Astrocyte of the hippocampus (primary cell): Measurements from ENCODE around the gene SAMM50.

Experiments used
- DNase-seq: peaks from one replicate; pipeline ENCODE4 v3.0.0; 2011; ENCODE audit warnings: low read depth, low spot score

The SAMM50 gene

GRCh38 chr22:43955040-43955882 is at the start of gene SAMM50:
Gene SAMM50 (plus strand): TSS chr22:43955442. CDS start chr22:43955578, 136 bp downstream.
- peak; percentile 96 for DNase-seq

DNA sequence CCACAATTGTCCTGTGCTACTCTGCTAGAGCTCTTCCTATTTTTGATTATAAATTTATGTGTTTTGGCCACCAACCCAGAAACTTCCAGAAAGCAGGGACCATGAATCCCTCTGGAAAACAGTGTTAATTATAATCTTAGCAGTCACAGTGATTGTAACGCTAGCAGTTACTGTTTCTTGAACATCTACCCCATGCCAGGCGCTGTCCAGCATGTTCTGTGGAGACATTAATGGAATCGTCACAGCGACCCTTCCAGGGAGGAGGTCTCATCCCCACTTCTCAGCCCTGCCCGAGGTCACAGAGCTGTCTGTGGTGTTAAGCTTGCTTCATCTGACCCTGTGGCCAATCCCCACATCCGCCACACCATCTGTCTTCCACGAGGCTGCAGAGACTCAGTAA is 49.6 kb upstream of the SAMM50 start:
- no peak for DNase-seq

DNA sequence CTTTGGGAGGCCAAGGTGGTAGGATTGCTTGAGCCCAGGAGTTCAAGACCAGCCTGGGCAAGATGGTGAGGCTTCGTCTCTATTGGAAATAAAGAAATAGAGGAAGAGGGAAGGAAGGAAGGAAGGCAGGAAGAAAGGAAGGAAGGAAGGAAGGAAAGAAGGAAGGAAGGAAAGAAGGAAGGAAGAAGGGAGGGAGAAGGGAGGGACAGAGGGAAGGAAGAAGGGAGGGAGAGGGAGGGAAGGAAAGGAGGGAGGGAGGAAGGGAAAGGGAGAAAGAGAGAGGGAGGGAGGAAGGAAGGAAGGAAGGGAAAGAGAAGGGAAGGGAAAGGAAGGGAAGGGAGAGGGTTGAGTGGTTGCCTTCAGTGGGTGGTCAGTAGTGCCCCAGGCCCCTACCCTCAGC is 45.5 kb upstream of the SAMM50 start:
- DNase-seq = no peak

DNA sequence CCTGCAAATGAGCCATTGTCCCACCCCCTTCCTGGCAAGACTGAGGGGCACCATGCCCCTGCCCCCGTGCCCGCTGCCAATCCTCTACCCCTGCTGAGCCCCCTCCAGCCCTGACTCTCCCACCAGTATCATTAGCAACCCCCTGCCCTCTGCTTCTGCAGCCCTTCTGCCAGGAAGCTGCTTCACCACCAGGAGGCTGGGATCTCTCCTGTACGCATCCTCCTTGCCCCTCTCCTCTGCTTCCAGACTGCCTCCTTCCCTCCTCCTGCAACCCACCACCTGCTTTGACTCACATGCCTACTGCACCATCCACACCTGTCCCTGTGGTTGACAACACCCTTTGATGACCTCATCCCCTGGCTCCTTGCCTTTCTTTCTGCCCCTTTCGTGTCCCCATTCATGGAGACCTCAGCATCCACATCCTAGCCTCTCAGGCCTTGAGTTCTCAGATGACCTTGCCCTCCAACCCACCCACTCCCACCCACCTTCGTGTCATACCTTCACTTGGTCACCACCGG is 45.0 kb upstream of the SAMM50 start:
- DNase-seq = no peak

- no peak for DNase-seq
Measured at GRCh38 chr22:43911351-43911750, 43.9 kb upstream of the SAMM50 start.

- DNase-seq = no peak
Measured at GRCh38 chr22:43917521-43917920, 37.7 kb upstream of the SAMM50 start.

GRCh38 chr22:43919106-43919973 is 35.9 kb upstream of the SAMM50 start:
- peak; percentile 57 for DNase-seq

GRCh38 chr22:43921370-43921769 is 33.9 kb upstream of the SAMM50 start:
- DNase-seq = peak; percentile 91

DNA sequence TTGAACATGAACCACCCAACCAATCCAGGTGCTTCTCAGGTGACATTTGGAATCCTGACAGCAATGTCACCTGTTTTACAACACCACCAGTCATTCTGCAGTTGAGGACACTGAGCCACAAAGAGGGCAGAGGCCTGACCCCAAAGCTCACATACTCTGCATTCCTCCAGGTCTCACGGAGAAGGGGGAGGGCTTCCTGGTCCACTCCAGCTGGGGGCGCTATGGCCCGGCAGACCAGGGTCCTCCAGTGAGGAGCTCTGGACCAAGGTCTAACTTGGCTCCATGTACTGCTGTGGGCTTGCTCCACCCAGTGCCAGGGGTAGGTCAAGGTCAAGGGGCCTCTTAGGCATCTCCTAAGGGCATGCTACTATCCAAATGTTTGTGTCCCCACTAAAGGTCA is 33.1 kb upstream of the SAMM50 start:
- DNase-seq = no peak

DNA sequence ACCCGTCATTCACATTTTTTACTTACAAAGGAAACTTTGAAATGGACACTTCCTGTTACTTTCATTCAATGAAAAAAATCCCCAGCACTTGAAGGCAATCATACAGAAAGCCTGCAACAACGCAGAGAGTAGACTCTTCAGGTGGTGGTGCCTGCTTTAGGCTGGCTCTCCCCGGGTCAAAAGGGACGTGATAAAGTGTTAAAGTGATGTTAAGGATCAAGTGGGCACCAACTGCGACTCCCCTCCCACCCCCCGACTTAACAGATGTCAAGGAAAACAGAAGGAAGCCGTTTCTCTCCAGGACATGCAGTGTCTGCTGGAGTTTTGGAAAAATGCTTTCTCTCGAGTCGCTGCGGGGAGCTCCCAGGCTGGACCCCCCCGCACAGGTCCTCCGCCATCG is 32.1 kb upstream of the SAMM50 start:
- no peak for DNase-seq

DNA sequence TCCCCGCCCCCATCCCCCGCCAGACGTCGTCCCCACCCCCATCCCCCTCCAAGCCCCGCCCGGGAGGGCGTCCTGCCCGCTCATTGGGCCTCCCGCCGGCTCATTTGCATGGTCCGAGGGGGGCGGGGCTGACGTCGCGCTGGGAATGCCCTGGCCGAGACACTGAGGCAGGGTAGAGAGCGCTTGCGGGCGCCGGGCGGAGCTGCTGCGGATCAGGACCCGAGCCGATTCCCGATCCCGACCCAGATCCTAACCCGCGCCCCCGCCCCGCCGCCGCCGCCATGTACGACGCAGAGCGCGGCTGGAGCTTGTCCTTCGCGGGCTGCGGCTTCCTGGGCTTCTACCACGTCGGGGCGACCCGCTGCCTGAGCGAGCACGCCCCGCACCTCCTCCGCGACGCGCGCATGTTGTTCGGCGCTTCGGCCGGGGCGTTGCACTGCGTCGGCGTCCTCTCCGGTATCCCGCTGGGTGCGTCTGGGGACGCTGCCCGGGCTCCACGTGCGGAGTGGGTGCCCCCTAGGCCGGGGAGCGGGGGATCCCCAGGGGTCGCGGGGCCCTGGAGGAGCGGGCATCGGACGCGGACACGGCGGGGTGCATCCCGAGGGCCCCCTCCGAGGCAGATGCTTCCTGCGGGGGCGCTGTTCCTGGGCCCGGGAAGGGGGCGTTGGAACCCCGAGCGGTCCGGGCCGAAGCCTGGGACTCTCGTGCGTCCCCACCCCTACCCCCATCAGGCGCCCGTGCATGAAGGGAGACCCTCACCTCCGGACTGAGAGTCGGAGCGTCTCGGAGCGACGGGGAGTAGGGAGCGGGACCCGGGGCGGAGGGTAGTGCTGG is 31.4 kb upstream of the SAMM50 start, which contains the start of gene PNPLA3:
PNPLA3 (plus strand) TSS at position 175 of the 834 bp plus-strand sequence; CDS start at position 282, 107 bp downstream.
- DNase-seq = peak; percentile 96

- DNase-seq = no peak
Measured at GRCh38 chr22:43924877-43925276, 30.4 kb upstream of the SAMM50 start.

- peak; percentile 67 for DNase-seq
Measured at GRCh38 chr22:43925433-43926348, 29.6 kb upstream of the SAMM50 start.

DNA sequence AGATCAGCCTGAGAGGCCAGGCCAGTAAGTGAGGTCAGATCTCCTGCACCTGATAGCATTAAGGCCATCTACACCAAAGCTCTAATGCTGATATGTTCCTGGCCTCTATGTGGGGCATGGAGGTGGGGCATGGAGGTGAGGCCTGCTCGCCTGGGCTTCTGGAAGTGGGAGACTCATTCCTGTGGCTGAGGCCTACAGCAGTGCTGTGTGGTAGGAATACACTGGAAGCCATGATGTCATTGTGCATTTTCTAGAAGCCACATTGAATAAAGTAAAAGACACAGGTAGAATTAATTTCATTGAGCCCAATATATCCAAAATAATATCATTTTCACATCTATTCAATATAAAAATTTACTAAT is 28.9 kb upstream of the SAMM50 start:
- peak; percentile 51 for DNase-seq

- DNase-seq = no peak
Measured at GRCh38 chr22:43928468-43928867, 26.8 kb upstream of the SAMM50 start.

DNA sequence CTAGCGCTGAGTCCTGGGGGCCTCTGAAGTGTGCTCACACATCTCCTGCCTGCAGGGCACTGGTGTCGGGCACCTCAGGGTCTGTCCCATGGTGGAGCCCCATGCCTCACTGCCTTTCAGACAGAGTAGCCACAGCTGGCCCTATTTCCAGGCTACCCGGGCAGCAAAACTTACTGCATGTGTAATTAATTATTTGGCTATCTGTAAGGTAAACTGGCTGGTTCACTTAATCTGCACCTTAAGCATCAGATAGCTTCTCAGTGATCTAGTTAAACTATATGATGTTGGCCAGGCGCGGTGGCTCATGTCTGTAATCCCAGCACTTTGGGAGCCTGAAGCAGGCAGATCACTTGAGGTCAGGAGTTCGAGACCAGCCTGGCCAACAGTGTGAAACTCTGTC is 26.3 kb upstream of the SAMM50 start:
- no peak for DNase-seq

DNA sequence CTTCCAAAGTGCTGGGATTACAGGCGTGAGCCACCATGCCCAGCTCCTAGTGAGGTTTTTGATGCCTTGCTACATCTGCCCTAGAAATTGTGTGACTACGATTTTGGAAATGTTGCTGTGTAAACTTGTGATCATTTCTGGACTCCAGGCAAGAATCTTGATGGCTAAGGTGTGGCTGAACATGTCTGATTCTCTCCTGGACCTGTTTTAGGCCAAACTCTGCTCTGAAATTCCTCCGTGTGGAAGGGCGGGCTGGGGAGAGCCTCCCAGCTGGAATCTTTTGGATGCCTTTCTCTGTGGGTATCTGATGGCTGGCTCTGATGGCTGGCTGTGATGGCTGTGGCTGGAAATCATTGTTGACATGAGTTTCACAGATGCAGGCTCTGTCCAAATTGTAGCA is 23.5 kb upstream of the SAMM50 start:
- DNase-seq = peak; percentile 20

- no peak for DNase-seq
Measured at GRCh38 chr22:43941449-43941848, 13.8 kb upstream of the SAMM50 start.

- DNase-seq = no peak
Measured at GRCh38 chr22:43944670-43945430, 10.4 kb upstream of the SAMM50 start.
